ENCODE results near the gene IGF2BP3.

The IGF2BP3 gene

GRCh38 chr7:23290993-23291392 lies 179.3 kb downstream of the IGF2BP3 start:
- Histone ChIP-seq H3K23ac (ENCODE audit: low read length in 2 of 2) (no peak overlapping the region), H3K9me3 (ENCODE audit: control insufficient read depth, low read length) (no peaks in the 10 kb centered on the region), H2BK15ac (ENCODE audit: low read depth, poor library complexity, severe bottlenecking) (no peak overlapping the region), H3K9ac (ENCODE audit: low read length) (no peak overlapping the region), H2AK5ac (ENCODE audit: low read length, severe bottlenecking) (no peak overlapping the region), H3K4ac (ENCODE audit: low read depth in 1 of 2, low read length in 2 of 2) (no peak overlapping the region), H4K8ac (ENCODE audit: low read length) (no peak overlapping the region), H2BK5ac (ENCODE audit: low read depth, low read length, poor library complexity, severe bottlenecking) (no peak overlapping the region), H3K4me2 (ENCODE audit: low read length, poor library complexity, severe bottlenecking) (no peak overlapping the region), H3K36me3 (ENCODE audit: control insufficient read depth in 1 of 2, insufficient read depth in 2 of 2, low read depth in 1 of 2, low read length in 2 of 2) (no peaks in the 10 kb centered on the region), H3K79me1 (replicated peaks; ENCODE audit: low read length, poor library complexity, severe bottlenecking) (no peaks in the 10 kb centered on the region), H2AFZ (ENCODE audit: low read depth, low read length) (no peak overlapping the region), H3K27me3 (ENCODE audit: control insufficient read depth in 1 of 2, insufficient read depth in 1 of 2, low read length in 2 of 2) (no peaks in the 10 kb centered on the region), H4K91ac (ENCODE audit: low read length) (no peak overlapping the region), H3K14ac (ENCODE audit: low read length in 2 of 2) (no peak overlapping the region), H2BK12ac (ENCODE audit: low read length in 2 of 2) (no peak overlapping the region), H3K27ac (ENCODE audit: low read length, poor library complexity, severe bottlenecking) (no peak overlapping the region), H3K18ac (ENCODE audit: low read depth in 1 of 2, low read length in 2 of 2) (no peak overlapping the region), H3K4me3 (ENCODE audit: insufficient read depth in 1 of 2, low read depth in 1 of 2, low read length in 2 of 2) (no peak overlapping the region), H2BK120ac (ENCODE audit: low read depth, low read length) (no peak overlapping the region), H3K4me1 (ENCODE audit: control insufficient read depth, insufficient read depth, low read depth, low read length) (peaks cover 2% of the 10 kb centered on the region)
- no peak for DNase-seq
- 96% methylated on average over 9 of the region's 9 CpGs for WGBS

DNA sequence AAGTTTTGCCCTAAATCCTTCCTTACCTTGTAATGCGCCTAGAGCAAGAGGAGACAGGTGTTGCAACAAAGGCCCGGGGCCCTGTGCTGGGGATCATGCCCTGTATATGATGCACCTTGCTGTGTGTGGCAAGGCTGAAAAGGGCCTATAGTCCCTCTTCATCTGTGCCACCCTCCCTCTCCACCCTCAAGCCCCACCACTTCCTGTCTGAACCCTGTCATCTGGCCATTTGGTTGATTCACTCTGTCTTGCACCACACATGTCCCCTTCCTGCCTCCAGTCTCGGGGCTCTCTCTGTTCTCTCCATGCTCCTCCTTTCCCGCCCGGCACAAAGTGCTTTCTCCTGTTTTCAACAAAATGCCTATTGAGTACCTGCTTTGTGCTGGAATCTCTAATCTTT lies 182.7 kb downstream of the IGF2BP3 start:
- Histone ChIP-seq H3K14ac (ENCODE audit: low read length in 2 of 2) (no peak overlapping the region), H2BK12ac (ENCODE audit: low read length in 2 of 2) (no peak overlapping the region), H4K8ac (ENCODE audit: low read length) (no peak overlapping the region), H2AK5ac (ENCODE audit: low read length, severe bottlenecking) (no peak overlapping the region), H3K4me3 (ENCODE audit: insufficient read depth in 1 of 2, low read depth in 1 of 2, low read length in 2 of 2) (no peak overlapping the region), H3K9me3 (ENCODE audit: control insufficient read depth, low read length) (no peaks in the 10 kb centered on the region), H2AFZ (ENCODE audit: low read depth, low read length) (no peak overlapping the region), H2BK5ac (ENCODE audit: low read depth, low read length, poor library complexity, severe bottlenecking) (no peak overlapping the region), H3K4ac (ENCODE audit: low read depth in 1 of 2, low read length in 2 of 2) (no peak overlapping the region), H4K91ac (ENCODE audit: low read length) (no peak overlapping the region), H2BK120ac (ENCODE audit: low read depth, low read length) (no peak overlapping the region), H2BK15ac (ENCODE audit: low read depth, poor library complexity, severe bottlenecking) (no peak overlapping the region), H3K4me1 (ENCODE audit: control insufficient read depth, insufficient read depth, low read depth, low read length) (no peaks in the 10 kb centered on the region), H3K27ac (ENCODE audit: low read length, poor library complexity, severe bottlenecking) (no peak overlapping the region), H3K9ac (ENCODE audit: low read length) (no peak overlapping the region), H3K36me3 (ENCODE audit: control insufficient read depth in 1 of 2, insufficient read depth in 2 of 2, low read depth in 1 of 2, low read length in 2 of 2) (no peaks in the 10 kb centered on the region), H3K27me3 (ENCODE audit: control insufficient read depth in 1 of 2, insufficient read depth in 1 of 2, low read length in 2 of 2) (no peaks in the 10 kb centered on the region), H3K23ac (ENCODE audit: low read length in 2 of 2) (no peak overlapping the region), H3K18ac (ENCODE audit: low read depth in 1 of 2, low read length in 2 of 2) (no peak overlapping the region), H3K79me1 (replicated peaks; ENCODE audit: low read length, poor library complexity, severe bottlenecking) (no peaks in the 10 kb centered on the region), H3K4me2 (ENCODE audit: low read length, poor library complexity, severe bottlenecking) (no peak overlapping the region)
- DNase-seq = no peak
- WGBS = 92% methylated on average over 3 of the region's 5 CpGs

GRCh38 chr7:23285657-23286646 lies 184.3 kb downstream of the IGF2BP3 start:
- 93% methylated on average over 9 of the region's 18 CpGs for WGBS
- H3K4me3 ChIP-seq (ENCODE audit: insufficient read depth in 1 of 2, low read depth in 1 of 2, low read length in 2 of 2) = no peak overlapping the region
- no peak overlapping the region for H3K9ac ChIP-seq (ENCODE audit: low read length)
- H2AFZ ChIP-seq (ENCODE audit: low read depth, low read length) = no peak overlapping the region
- H3K4me1 ChIP-seq (ENCODE audit: control insufficient read depth, insufficient read depth, low read depth, low read length) = no peaks in the 10 kb centered on the region
- H2BK5ac ChIP-seq (ENCODE audit: low read depth, low read length, poor library complexity, severe bottlenecking) = no peak overlapping the region
- no peak overlapping the region for H3K18ac ChIP-seq (ENCODE audit: low read depth in 1 of 2, low read length in 2 of 2)
- no peak overlapping the region for H4K91ac ChIP-seq (ENCODE audit: low read length)
- no peaks in the 10 kb centered on the region for H3K9me3 ChIP-seq (ENCODE audit: control insufficient read depth, low read length)
- no peak overlapping the region for H4K8ac ChIP-seq (ENCODE audit: low read length)
- no peaks in the 10 kb centered on the region for H3K27me3 ChIP-seq (ENCODE audit: control insufficient read depth in 1 of 2, insufficient read depth in 1 of 2, low read length in 2 of 2)
- no peak overlapping the region for H3K4me2 ChIP-seq (ENCODE audit: low read length, poor library complexity, severe bottlenecking)
- H2BK15ac ChIP-seq (ENCODE audit: low read depth, poor library complexity, severe bottlenecking) = no peak overlapping the region
- H2AK5ac ChIP-seq (ENCODE audit: low read length, severe bottlenecking) = no peak overlapping the region
- H3K23ac ChIP-seq (ENCODE audit: low read length in 2 of 2) = no peak overlapping the region
- no peak overlapping the region for H2BK120ac ChIP-seq (ENCODE audit: low read depth, low read length)
- no peak for DNase-seq
- no peak overlapping the region for H2BK12ac ChIP-seq (ENCODE audit: low read length in 2 of 2)
- H3K27ac ChIP-seq (ENCODE audit: low read length, poor library complexity, severe bottlenecking) = no peak overlapping the region
- peak overlapping the region in 1 of 2 experiments; percentile 26 for H3K4ac ChIP-seq (ENCODE audit: low read depth in 1 of 2, low read length in 2 of 2)
- H3K79me1 ChIP-seq (replicated peaks; ENCODE audit: low read length, poor library complexity, severe bottlenecking) = no peaks in the 10 kb centered on the region
- H3K36me3 ChIP-seq (ENCODE audit: control insufficient read depth in 1 of 2, insufficient read depth in 2 of 2, low read depth in 1 of 2, low read length in 2 of 2) = peaks cover 0 to 4% of the 10 kb centered on the region in 2 experiments
- no peak overlapping the region for H3K14ac ChIP-seq (ENCODE audit: low read length in 2 of 2)

DNA sequence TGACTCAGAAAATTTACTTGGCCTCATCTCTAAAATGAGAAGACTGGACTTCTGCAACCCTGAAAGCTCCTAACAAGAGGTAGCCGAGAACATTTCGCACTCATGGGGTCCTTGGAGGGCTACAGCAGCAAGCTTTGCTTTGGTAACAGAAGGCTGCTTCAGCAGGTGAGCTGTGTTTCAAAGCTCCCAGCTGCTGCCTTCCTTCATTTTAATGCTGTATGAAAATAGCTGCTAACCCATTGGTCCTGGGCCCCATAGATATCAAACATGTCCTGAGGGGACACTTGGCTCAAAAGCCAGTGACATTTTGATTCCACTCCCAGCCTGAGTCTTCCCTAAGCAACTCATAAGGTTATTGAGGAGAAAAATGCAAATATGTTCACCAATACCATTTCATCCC lies 185.4 kb downstream of the IGF2BP3 start:
- H3K27ac ChIP-seq (ENCODE audit: low read length, poor library complexity, severe bottlenecking) = no peak overlapping the region
- H3K14ac ChIP-seq (ENCODE audit: low read length in 2 of 2) = no peak overlapping the region
- no peak overlapping the region for H3K4ac ChIP-seq (ENCODE audit: low read depth in 1 of 2, low read length in 2 of 2)
- no peak overlapping the region for H2BK15ac ChIP-seq (ENCODE audit: low read depth, poor library complexity, severe bottlenecking)
- H4K8ac ChIP-seq (ENCODE audit: low read length) = no peak overlapping the region
- no peak overlapping the region for H2BK120ac ChIP-seq (ENCODE audit: low read depth, low read length)
- 96% methylated on average over 2 of the region's 2 CpGs for WGBS
- no peak overlapping the region for H3K18ac ChIP-seq (ENCODE audit: low read depth in 1 of 2, low read length in 2 of 2)
- H2BK12ac ChIP-seq (ENCODE audit: low read length in 2 of 2) = no peak overlapping the region
- no peaks in the 10 kb centered on the region for H3K27me3 ChIP-seq (ENCODE audit: control insufficient read depth in 1 of 2, insufficient read depth in 1 of 2, low read length in 2 of 2)
- no peak overlapping the region for H3K4me3 ChIP-seq (ENCODE audit: insufficient read depth in 1 of 2, low read depth in 1 of 2, low read length in 2 of 2)
- H3K4me1 ChIP-seq (ENCODE audit: control insufficient read depth, insufficient read depth, low read depth, low read length) = no peaks in the 10 kb centered on the region
- DNase-seq = no peak
- H3K36me3 ChIP-seq (ENCODE audit: control insufficient read depth in 1 of 2, insufficient read depth in 2 of 2, low read depth in 1 of 2, low read length in 2 of 2) = peaks cover 0 to 14% of the 10 kb centered on the region in 2 experiments
- H3K79me1 ChIP-seq (replicated peaks; ENCODE audit: low read length, poor library complexity, severe bottlenecking) = no peaks in the 10 kb centered on the region
- no peak overlapping the region for H3K4me2 ChIP-seq (ENCODE audit: low read length, poor library complexity, severe bottlenecking)
- peak overlapping the region; percentile 38 for H2AK5ac ChIP-seq (ENCODE audit: low read length, severe bottlenecking)
- H2AFZ ChIP-seq (ENCODE audit: low read depth, low read length) = no peak overlapping the region
- no peak overlapping the region for H3K9ac ChIP-seq (ENCODE audit: low read length)
- H3K9me3 ChIP-seq (ENCODE audit: control insufficient read depth, low read length) = no peaks in the 10 kb centered on the region
- no peak overlapping the region for H2BK5ac ChIP-seq (ENCODE audit: low read depth, low read length, poor library complexity, severe bottlenecking)
- H3K23ac ChIP-seq (ENCODE audit: low read length in 2 of 2) = no peak overlapping the region
- H4K91ac ChIP-seq (ENCODE audit: low read length) = no peak overlapping the region

All from mesenchymal stem cell (in vitro differentiated cells and primary cell).